Right renal cortex interstitium (tissue), 3 donors: Measurements from ENCODE around the gene IL27RA. TPM values are rescaled to one million over a fixed set of nuclear protein-coding genes. Genes with fewer than 3 reads are reported as not detected.

Source experiments
- DNase-seq, 3 donors: peaks; one replicate each; pipeline ENCODE4 v3.0.0-alpha.2; 2013; ENCODE audit warnings: low read depth in 3 of 3, low spot score in 2 of 3
- polyA plus RNA-seq, 3 donors: library from polyadenylated mRNA; unstranded; fragments of 120-200 nt; gene quantifications; one replicate each; pipeline ENCODE4 v1.2.1, GENCODE V29; 2013; ENCODE audit not compliant: insufficient read length in 3 of 3

IL27RA gene
- polyA plus RNA-seq, 3 donors: 6.9 to 7.8 (median 7.3) TPM

GRCh38 chr19:14056741-14057356 lies 25.3 kb downstream of the IL27RA start:
- no peak for DNase-seq

- DNase-seq: no peak
Measured at GRCh38 chr19:14058182-14059092, 26.9 kb downstream of the IL27RA start.

GRCh38 chr19:14059093-14059480 lies 27.5 kb downstream of the IL27RA start:
- no peak for DNase-seq

- DNase-seq: no peak
Measured at GRCh38 chr19:14059652-14060155, 28.1 kb downstream of the IL27RA start.

- no peak for DNase-seq
Measured at GRCh38 chr19:14061081-14061749, 29.7 kb downstream of the IL27RA start.

GRCh38 chr19:14061751-14062557 lies 30.4 kb downstream of the IL27RA start, which contains the start of gene PALM3:
Gene PALM3 (minus strand): TSS chr19:14062076. CDS start chr19:14061980, 96 bp downstream.
- no peak for DNase-seq

GRCh38 chr19:14062558-14062855 lies 30.9 kb downstream of the IL27RA start:
- DNase-seq: no peak

GRCh38 chr19:14063105-14063504 lies 31.5 kb downstream of the IL27RA start:
- DNase-seq: no peak

GRCh38 chr19:14066134-14066533 lies 34.6 kb downstream of the IL27RA start:
- DNase-seq: no peak

GRCh38 chr19:14070268-14071050 lies 38.9 kb downstream of the IL27RA start:
- no peak for DNase-seq

GRCh38 chr19:14072535-14073260 lies 41.1 kb downstream of the IL27RA start, which contains the start of gene MISP3:
Gene MISP3 (plus strand): TSS chr19:14072786. CDS start chr19:14073310, 524 bp downstream.
- DNase-seq: no peak

GRCh38 chr19:14073261-14073924 lies 41.8 kb downstream of the IL27RA start:
- no peak for DNase-seq

- DNase-seq: no peak
Measured at GRCh38 chr19:14073925-14074838, 42.6 kb downstream of the IL27RA start.

GRCh38 chr19:14078411-14078810 lies 46.8 kb downstream of the IL27RA start:
- DNase-seq: no peak

GRCh38 chr19:14080887-14081796 lies 49.6 kb downstream of the IL27RA start:
- peak; percentile 100 for DNase-seq
